Activated CD4-positive, alpha-beta T cell treated with anti-CD3 and anti-CD28 coated beads, Interleukin-2, amount 10 ng/mL, durations not matched to agents 24 days and 14 days (primary cell): ENCODE measurements around the gene NTRK2. TPM values are rescaled to one million over a fixed set of nuclear protein-coding genes. Genes with fewer than 3 reads are reported as not detected.
"Not testable (repeated sequence)": the region's sequence is repeated elsewhere in the genome, so short reads cannot be mapped to it uniquely, and the experiment has no call there.

ENCODE experiments used
- DNase-seq: peaks from one replicate; pipeline ENCODE4 v3.0.0; 2022
- H3K27ac Mint-ChIP-seq: one replicate; pipeline ENCODE4 v1.8.0; 2022; ENCODE audit warnings: mild to moderate bottlenecking, mixed read lengths
- H3K27me3 Mint-ChIP-seq: one replicate; pipeline ENCODE4 v1.8.0; 2022; ENCODE audit warnings: mixed read lengths
- H3K36me3 Mint-ChIP-seq: one replicate; pipeline ENCODE4 v1.8.0; 2022; ENCODE audit warnings: low read depth, mild to moderate bottlenecking, mixed read lengths
- H3K4me1 Mint-ChIP-seq: one replicate; pipeline ENCODE4 v1.8.0; 2021; ENCODE audit warnings: mixed read lengths
- H3K4me3 Mint-ChIP-seq: one replicate; pipeline ENCODE4 v1.8.0; 2022; ENCODE audit warnings: mild to moderate bottlenecking, moderate library complexity, mixed read lengths
- H3K9me3 Mint-ChIP-seq: one replicate; pipeline ENCODE4 v1.8.0; 2021; ENCODE audit warnings: mixed read lengths
- intact Hi-C: fragments of 100-400 bp; cut with micrococcal nuclease; formaldehyde crosslinking; loops from one replicate; pipeline ENCODE4 v1.15.1; 2023
- total RNA-seq: library from RNA; stranded (reverse); gene quantifications from 2 replicates; pipeline ENCODE4 v1.2.3, GENCODE V29; 2022

Gene NTRK2
- total RNA-seq, 1 donor from 2014 or later: 2.4 TPM

DNA sequence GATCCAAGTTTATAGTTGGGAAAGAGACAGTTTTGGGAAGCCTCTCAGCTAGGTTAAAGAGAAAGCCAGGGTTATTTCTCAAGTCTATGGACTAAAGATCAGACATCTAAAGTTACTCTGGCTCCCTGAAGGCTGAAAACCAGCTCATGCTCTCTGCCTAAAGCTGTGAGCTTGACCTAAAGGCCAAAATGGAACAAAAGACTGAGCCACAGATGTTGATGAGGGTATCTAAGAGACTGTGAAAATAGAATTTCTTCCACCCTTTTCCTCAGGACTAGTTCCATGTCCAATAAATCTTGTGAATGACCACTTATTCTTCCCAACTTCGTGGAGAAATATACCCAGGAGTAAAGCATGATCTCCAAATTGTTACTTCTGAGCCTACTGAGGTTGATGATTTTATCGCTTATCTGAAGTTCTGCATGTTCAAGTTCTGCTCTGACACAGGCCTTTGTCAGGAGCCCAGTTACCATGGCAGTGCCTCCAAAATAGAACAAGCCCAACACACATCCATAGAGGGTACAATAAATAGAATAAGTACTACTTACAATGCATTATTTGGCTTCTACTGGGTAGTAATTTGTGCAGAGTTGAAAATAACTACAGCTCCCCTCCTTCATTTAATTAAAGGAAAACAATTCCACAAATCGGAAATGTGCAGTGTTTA is 373.6 kb downstream of the NTRK2 start:
- intact Hi-C loops: no loop called here
- Mint-ChIP-seq H3K4me3 (no peak overlapping the region), H3K27ac (no peak overlapping the region), H3K27me3 (no peaks in the 10 kb centered on the region), H3K36me3 (no peaks in the 10 kb centered on the region), H3K9me3 (no peaks in the 10 kb centered on the region), H3K4me1 (no peaks in the 10 kb centered on the region)
- DNase-seq: no peak

DNA sequence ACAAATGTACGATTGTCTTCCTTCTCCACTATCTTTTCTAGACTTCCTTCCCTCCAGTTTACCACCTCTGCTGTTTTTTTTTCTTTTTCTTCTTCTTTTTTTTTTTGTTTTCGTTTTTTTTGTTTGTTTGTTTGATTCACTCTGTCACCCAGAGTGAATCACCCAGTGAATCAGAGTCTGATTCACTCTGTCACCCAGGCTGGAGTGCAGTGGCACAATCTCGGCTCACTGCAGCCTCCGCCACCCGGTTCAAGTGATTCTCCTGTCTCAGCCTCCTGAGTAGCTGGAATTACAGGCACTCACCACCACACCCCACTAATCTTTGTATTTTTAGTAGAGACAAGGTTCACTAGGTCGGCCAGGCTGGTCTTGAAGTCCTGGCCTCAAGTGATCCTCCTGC is 375.7 kb downstream of the NTRK2 start:
- Mint-ChIP-seq H3K27me3 (no peaks in the 10 kb centered on the region), H3K4me1 (no peaks in the 10 kb centered on the region), H3K36me3 (no peaks in the 10 kb centered on the region), H3K9me3 (no peaks in the 10 kb centered on the region), H3K4me3 (no peak overlapping the region), H3K27ac (no peak overlapping the region)
- no peak for DNase-seq
- intact Hi-C loops: no loop called here

DNA sequence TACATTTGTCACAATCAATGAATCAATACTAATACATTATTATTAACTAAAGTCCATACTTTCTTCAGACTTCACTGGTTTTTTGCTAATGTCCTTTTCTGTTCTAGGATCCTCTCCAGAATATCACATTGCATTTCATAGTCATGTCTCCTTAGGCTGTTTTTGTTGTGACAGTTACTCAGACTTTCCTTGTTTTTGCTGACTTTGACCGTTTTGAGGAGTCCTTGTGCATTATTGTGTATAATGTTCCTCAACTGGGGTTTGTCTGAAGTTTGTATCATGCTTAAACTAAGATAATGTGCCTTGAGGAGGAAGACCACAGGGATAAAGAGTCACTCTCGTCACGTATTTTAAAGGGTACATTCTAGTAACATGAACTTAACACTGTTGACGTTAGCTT is 376.9 kb downstream of the NTRK2 start:
- Mint-ChIP-seq H3K27me3 (no peaks in the 10 kb centered on the region), H3K4me1 (no peaks in the 10 kb centered on the region), H3K36me3 (no peaks in the 10 kb centered on the region), H3K27ac (no peak overlapping the region), H3K4me3 (no peak overlapping the region), H3K9me3 (no peaks in the 10 kb centered on the region)
- intact Hi-C loops: no loop called here
- DNase-seq: no peak

DNA sequence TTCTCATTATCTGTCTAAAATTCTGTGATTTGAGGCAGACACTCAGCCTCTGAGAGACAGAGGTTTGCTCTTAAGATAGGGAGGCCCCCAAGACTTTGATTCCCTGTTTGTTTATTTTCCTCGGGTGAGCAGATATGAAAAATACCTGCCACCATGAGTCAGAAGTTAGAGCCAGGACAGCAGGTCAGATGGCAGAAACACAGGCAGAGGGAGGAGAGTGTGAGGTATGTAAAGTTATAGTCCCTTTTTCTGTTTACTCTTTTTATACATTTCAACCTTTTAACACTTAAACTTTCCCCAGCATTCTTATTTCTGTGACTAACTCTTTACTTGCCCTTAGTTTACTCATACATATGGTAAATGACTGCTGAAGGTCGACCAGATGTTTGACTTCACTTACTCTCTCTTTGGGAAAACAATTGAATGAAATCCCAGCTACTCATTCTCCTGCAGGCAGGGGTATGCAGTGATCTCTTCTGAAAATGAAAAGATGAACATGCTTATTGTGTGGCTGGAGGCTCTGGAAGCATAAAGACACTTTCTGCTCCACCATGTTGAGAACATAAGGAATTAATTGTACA is 383.8 kb downstream of the NTRK2 start:
- no peak for DNase-seq
- intact Hi-C loops: no loop called here
- Mint-ChIP-seq H3K36me3 (no peaks in the 10 kb centered on the region), H3K4me3 (no peak overlapping the region), H3K9me3 (no peaks in the 10 kb centered on the region), H3K27me3 (no peaks in the 10 kb centered on the region), H3K4me1 (no peaks in the 10 kb centered on the region), H3K27ac (no peak overlapping the region)

DNA sequence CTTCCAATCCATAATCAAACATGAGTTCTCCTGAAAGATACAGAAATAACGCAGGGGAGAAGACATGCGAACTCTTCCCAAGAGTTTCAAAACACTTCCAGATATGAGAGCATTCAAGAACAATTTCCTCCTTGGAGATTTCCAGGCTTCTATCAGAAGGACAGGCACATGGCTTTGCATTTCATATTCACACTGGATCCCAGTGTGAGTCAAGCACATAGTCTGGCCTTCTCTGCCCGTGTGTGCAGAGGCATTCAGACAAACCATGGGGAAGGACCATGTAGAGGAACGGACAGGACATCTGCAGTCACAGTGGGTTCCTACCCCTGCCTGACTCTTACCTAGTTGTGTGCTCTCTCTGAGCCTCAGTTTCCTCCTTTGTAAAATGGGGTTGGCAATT is 384.5 kb downstream of the NTRK2 start:
- Mint-ChIP-seq H3K4me3 (no peak overlapping the region), H3K27ac (no peak overlapping the region), H3K9me3 (no peaks in the 10 kb centered on the region), H3K27me3 (no peaks in the 10 kb centered on the region), H3K4me1 (no peaks in the 10 kb centered on the region), H3K36me3 (no peaks in the 10 kb centered on the region)
- no peak for DNase-seq
- intact Hi-C loops: no loop called here

DNA sequence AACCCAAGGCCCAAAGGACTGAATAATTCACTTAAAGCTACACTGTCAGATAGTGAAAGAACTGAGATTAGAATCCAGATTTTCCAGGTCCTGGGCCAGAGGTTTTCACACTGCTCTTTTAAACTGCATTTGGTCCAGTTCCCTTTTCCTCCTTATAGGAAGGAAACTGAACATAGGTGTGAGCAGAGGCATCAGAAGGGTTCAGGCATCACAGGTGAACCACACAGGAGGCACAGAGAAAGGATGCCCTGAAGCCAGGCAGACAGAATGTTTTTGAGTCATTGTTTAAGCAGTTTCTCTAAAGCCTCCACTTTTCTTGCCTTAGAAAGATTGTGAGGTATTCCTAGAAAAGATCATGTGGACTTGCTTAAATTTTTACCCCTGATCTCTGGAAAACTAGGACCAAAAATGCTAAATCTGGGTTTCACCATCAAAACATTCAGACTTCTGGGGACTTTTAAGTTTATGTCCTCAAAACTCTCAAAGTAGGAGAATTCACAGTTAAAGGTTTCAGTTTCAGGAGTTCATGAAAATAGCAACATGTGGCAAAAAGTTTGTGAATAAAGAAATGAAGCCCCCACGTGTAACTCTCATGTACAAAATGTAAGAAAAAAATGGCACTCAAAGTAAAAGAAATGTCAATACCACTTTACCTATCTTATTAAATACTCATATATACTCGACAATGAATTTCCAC is 386.1 kb downstream of the NTRK2 start:
- Mint-ChIP-seq H3K27ac (no peak overlapping the region), H3K36me3 (no peaks in the 10 kb centered on the region), H3K27me3 (no peaks in the 10 kb centered on the region), H3K9me3 (no peaks in the 10 kb centered on the region), H3K4me1 (no peaks in the 10 kb centered on the region), H3K4me3 (no peak overlapping the region)
- intact Hi-C loops: no loop called here
- no peak for DNase-seq

DNA sequence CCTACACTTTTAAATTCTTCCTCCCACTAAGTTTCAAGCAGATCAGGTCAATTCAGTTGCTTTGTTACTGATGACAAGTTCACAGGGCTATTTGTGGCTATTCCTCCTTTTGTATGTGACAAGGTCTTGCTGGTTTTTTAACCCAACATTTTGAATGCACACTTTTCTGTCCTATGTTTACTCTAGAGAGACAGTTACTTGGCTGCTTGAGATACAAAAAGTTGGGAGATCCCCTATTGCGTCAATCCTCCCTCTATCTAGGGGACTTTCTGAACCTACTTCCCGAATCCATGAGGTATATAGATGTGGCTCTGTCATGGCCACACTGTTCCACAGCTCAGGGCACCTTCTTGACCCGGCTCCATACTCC is 386.7 kb downstream of the NTRK2 start:
- Mint-ChIP-seq H3K4me3 (no peak overlapping the region), H3K9me3 (no peaks in the 10 kb centered on the region), H3K27ac (no peak overlapping the region), H3K36me3 (no peaks in the 10 kb centered on the region), H3K4me1 (no peaks in the 10 kb centered on the region), H3K27me3 (no peaks in the 10 kb centered on the region)
- intact Hi-C loops: no loop called here
- DNase-seq: no peak

DNA sequence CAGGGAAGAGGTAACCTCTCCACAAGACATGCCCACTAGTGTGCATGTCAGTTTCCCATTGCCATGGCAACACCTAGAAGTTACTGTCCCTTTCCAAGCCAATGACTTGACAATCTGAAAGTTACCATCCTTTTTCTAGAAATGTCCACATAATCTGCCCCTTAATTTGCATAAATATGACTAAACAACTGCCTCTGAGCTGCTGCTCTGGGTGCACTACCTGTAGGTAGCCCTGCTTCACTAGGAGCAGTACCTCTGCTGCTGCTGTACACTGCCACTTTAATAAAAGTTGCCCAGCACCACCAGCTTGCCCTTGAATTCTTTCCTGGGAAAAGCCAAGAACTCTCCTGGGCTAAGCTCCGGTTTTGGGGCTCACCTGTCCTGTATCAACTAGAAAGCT is 392.4 kb downstream of the NTRK2 start:
- H3K9me3 Mint-ChIP-seq: peaks cover 3% of the 10 kb centered on the region
- H3K4me3 Mint-ChIP-seq: no peak overlapping the region

DNA sequence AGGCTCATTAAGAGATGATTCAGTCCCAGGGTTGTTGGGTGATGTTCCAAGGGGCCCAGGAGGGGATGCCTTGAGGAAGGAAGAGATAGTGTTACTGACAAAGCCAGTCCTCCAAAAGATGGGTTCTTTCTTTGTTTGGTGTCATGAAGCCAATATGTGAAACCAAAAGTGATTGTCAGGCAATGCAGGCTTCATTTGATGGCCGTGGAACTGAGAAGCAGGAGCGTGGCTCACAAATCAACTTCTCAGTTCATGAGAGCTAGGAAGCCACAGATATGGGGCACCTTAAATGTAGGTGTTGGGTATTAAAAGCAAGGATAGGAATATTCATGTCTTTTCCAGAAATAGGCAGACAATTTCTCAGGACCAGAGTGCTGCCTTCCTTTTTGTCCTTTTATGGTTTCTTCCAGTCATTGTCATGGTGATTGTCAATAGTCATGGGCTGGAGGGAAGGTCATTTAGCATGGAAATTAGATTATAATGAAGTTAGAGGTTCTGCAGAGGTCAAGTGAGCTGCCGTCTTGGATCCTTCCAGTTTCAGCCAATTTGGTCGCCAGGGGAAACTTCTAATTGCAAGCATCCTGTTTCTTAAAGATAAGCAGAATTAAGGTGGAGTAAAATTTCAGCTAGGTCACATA is 393.0 kb downstream of the NTRK2 start:
- no peak for DNase-seq
- no peak overlapping the region for H3K27ac Mint-ChIP-seq
- H3K4me3 Mint-ChIP-seq: no peak overlapping the region
- H3K36me3 Mint-ChIP-seq: no peaks in the 10 kb centered on the region
- intact Hi-C loops: no loop called here
- H3K27me3 Mint-ChIP-seq: no peaks in the 10 kb centered on the region
- peaks cover 3% of the 10 kb centered on the region for H3K9me3 Mint-ChIP-seq
- H3K4me1 Mint-ChIP-seq: no peaks in the 10 kb centered on the region

More for the DNA sequence above, 392.4 kb downstream of the NTRK2 start:
- Mint-ChIP-seq H3K27me3 (no peaks in the 10 kb centered on the region), H3K36me3 (no peaks in the 10 kb centered on the region), H3K27ac (no peak overlapping the region), H3K4me1 (no peaks in the 10 kb centered on the region)
- no peak for DNase-seq
- intact Hi-C loops: no loop called here

DNA sequence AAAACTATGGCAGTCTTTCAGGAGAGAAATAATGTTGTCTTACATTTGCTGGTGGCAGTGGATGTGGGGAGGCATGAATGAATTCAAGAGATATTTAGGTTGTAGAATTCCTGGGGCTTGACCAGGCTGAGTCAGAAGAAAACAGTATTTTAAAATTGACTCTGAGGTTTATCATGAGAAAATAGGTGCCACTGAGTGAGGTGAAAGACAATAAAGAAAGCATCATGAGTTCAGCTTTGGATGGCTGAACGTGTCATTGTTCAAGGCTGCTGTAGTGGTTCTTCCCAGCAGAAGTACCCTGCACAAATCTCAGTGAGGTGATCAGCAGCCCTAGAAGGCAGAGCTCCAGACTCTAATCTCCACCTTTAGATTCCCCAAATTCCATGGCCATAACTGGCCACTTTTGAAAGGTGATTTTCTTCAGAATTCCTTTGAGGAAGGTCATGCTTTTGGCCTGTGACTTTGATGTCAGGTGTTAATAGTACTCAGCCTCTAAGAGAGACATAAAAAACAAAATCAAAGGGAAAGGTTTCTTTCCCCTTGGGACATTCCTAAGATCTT is 395.4 kb downstream of the NTRK2 start:
- Mint-ChIP-seq H3K9me3 (peaks cover 3% of the 10 kb centered on the region), H3K27ac (no peak overlapping the region)
- no peak for DNase-seq

DNA sequence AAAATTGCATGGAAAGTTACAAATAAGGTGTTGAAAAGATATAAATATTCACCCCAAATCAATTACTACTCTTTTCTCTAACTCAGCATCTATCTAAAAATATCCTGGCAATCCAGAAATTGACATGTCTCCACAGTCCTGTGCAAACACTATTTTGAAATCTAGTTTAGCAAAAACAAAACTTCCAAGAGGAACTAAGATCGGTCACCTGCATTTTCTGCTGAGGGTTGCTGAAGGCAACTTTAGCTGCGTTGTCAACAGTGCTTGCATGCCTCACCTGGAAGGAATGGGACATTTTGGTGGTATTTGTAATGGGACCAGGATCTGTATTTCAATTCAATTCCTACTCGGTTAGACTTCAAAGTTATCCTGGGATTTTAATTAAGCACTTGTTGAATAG is 398.3 kb downstream of the NTRK2 start:
- Mint-ChIP-seq H3K4me3 (no peak overlapping the region), H3K36me3 (no peaks in the 10 kb centered on the region), H3K9me3 (peaks cover 3% of the 10 kb centered on the region), H3K27ac (no peak overlapping the region), H3K27me3 (no peaks in the 10 kb centered on the region), H3K4me1 (no peaks in the 10 kb centered on the region)
- intact Hi-C loops: no loop called here
- DNase-seq: no peak

More for the DNA sequence above, 395.4 kb downstream of the NTRK2 start:
- H3K4me1 Mint-ChIP-seq: no peaks in the 10 kb centered on the region
- H3K4me3 Mint-ChIP-seq: no peak overlapping the region
- intact Hi-C loops: no loop called here
- no peaks in the 10 kb centered on the region for H3K27me3 Mint-ChIP-seq
- H3K36me3 Mint-ChIP-seq: no peaks in the 10 kb centered on the region

DNA sequence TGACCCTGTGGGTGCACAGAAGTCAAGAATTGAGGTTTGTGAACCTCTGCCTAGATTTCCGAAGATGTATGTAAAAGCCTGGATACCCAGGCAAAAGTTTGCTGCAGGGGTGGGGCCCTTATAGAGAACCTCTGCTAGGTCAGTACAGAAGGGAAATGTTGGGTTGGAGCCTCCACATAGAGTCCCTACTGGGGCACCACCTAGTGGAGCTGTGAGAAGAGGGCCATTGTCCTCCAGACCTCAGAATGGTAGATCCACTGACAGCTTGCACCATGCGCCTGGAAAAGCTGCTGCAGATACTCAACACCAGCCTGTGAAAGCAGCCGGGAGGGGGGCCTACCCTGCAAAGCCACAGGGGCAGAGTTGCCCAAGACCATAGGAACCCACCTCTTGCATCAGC is 399.9 kb downstream of the NTRK2 start:
- not testable (repeated sequence) for H3K9me3 Mint-ChIP-seq

More for the DNA sequence above, 399.9 kb downstream of the NTRK2 start:
- H3K4me3 Mint-ChIP-seq, H3K27ac Mint-ChIP-seq, intact Hi-C loops, H3K27me3 Mint-ChIP-seq, DNase-seq, H3K36me3 Mint-ChIP-seq, H3K4me1 Mint-ChIP-seq: not testable (repeated sequence)
